Retinal pigment epithelial cell (primary cell): Measurements from ENCODE around the gene ERCC6L2.

Source experiments
- DNase-seq: peaks from one replicate; pipeline ENCODE4 v3.0.0-alpha.2; 2010; ENCODE audit warnings: low read depth
- H3K4me3 ChIP-seq: 2 replicates; pipeline ENCODE4 v1.5.1; 2011; ENCODE audit warnings: mild to moderate bottlenecking, low read length, control low read depth, moderate library complexity
- TF ChIP-seq, protein P1 (sequence below): conservative IDR thresholded peaks from 2 replicates; pipeline ENCODE4 v1.5.1; 2011; ENCODE audit warnings: low read depth, low read length, control low read depth, inconsistent platforms

ERCC6L2 gene

DNA sequence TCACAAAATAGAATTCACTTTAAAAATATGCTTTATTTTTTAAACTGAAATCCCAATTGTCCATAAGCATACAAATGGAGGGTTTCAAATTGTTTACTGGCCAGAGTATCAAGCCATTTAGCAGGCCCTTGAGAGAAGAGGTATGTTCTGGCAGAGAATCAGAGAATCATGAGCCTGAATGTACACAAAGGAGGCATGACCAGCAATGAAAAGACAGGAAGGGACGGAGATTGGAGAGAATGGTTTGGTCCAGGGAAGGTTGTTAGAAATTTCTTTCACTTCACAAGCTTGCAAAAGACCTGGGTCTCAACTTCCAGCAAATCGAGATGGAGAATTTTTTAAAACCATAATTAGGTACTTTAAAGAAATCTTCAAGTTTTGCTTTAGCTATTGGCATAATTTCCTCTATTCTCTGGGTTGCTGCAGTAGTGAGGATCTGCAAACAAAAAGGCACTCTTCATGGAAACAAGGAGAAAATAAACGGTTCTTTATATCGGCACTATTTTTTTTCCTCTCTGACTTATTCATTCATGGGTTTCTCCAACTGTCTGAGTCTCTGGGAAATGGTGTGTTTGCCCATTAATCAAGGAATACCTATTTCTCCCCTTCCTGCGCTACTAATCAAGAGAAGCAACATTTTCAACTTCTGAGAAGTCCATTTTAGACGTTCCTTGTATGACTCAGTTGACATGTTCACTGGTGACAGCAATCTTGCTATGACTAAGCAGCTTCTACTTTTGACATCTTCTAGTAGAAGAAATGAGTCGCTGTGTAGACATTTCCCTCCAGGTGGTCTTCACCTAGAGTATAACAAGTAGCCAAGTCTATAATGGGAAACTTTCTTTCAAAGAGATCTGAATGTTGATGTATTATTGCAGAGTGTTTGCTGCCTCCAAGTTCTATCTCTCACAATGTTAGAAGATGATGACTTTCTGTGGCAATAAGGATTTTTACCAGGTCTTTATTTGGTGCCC, 23.1 kb upstream of the ERCC6L2 start:
- DNase-seq: no peak
- no peak overlapping the region for H3K4me3 ChIP-seq
- TF ChIP-seq, protein P1, sequence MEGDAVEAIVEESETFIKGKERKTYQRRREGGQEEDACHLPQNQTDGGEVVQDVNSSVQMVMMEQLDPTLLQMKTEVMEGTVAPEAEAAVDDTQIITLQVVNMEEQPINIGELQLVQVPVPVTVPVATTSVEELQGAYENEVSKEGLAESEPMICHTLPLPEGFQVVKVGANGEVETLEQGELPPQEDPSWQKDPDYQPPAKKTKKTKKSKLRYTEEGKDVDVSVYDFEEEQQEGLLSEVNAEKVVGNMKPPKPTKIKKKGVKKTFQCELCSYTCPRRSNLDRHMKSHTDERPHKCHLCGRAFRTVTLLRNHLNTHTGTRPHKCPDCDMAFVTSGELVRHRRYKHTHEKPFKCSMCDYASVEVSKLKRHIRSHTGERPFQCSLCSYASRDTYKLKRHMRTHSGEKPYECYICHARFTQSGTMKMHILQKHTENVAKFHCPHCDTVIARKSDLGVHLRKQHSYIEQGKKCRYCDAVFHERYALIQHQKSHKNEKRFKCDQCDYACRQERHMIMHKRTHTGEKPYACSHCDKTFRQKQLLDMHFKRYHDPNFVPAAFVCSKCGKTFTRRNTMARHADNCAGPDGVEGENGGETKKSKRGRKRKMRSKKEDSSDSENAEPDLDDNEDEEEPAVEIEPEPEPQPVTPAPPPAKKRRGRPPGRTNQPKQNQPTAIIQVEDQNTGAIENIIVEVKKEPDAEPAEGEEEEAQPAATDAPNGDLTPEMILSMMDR: no peak

DNA sequence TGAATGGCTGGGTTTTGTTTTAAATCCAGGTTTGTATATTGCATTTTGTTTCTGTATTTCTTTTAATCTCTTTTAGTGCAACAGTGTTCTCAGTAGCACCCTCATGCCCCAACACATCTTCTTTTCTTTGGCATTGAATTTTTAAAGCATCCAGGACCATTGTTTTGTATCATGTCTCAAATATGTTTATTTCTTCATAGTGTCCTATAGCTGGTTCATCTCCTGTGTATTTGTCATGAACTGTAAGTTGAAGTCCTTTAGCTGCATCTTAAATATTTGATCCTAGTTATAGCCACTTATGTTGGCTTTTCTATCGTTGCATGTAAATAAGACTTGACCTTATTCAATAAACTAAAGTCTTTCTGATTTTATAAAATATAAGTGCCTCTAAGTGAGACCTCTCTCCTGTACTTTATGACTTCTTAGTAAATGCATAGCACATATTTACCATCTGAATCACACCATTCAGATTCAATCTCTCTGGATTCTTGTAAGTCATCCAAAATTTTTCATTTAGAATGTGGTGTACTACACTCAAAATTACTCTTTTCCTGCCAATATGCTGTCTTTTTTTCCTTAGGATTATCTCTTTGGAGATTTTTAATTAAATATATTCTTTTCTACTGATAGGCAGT, 21.0 kb upstream of the ERCC6L2 start:
- no peak overlapping the region for H3K4me3 ChIP-seq
- TF ChIP-seq, protein P1: no peak
- peak; percentile 59 for DNase-seq

DNA sequence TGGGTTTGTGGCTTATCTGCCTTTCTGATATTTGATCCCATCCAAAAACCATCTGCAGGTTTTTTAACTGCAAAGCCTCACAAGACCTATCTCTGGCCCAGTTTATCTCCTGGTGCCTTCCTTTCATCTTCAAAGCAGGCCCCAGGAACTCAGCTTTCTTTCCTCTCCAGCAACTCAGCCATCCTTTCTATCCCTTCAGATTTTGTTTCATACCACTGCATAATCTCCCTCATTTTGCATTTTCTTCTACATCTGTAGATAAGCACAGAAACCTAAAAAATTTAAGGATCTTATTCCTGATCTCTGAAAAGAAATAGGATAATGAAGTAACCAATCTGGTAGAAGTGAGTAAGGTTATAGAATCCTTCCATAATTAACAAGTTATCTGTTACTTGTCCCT, 19.5 kb upstream of the ERCC6L2 start:
- H3K4me3 ChIP-seq: no peak overlapping the region
- TF ChIP-seq, protein P1: no peak
- DNase-seq: no peak

DNA sequence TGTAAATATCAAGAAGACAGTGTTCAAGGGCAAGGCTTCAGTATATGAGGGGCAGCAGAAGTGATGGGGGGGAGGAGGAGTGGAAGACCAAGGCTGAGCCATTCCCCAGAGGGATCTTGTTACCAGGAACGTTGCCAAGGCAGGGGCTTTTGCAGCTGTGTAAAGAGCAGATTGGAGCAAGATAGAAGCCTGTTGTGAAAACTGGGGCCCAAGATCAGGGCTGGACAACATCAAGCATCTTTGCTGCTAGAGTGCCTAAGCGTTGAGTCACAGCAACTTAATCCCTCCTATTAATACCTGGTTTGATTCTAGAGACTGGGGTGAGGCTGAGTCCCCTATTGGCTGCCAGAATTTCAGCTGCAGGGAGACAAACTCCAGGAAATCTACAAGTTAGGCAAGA, 18.4 kb upstream of the ERCC6L2 start:
- peak; percentile 96 for DNase-seq
- H3K4me3 ChIP-seq: no peak overlapping the region
- TF ChIP-seq, protein P1: no peak

DNA sequence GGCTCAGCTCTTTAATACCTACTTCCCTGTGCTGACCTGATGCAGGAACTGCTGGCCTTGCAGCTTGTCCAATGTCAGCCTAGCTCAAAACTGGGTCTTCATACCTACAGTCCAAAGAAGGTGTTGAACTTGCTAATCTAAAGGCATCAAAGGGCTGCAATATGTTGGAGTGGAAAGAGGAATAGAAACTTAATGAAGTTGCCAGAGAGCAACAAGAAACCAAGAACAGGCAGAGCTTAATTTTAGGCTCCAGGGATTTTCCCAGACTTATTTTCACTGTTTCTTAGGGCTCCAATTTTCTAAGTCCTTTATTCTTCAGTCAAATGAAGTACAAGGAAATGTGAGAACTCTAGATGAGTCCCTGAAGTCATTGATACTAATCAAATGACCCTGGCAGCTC, 17.6 kb upstream of the ERCC6L2 start:
- H3K4me3 ChIP-seq: no peak overlapping the region
- DNase-seq: no peak
- TF ChIP-seq, protein P1: no peak

DNA sequence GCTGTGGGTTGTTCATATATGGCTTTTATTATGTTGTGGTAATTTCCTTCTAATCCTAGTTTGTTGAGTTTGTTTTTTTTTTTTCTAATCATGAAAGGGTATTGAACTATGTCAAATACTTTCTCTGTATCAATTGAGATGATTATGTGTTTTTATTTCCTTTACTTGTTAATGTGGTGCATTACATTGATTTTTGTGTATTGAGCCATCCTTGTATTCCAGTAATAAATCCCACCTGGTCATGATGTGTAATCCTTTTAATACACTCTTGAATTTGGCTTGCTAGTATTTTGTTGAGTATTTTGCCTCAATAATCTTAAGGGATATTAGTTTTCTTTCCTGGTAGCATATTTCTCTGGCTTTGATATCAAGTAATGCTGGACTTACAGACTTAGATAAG, 13.1 kb upstream of the ERCC6L2 start:
- TF ChIP-seq, protein P1: no peak

More for the DNA sequence above, 13.1 kb upstream of the ERCC6L2 start:
- no peak overlapping the region for H3K4me3 ChIP-seq
- no peak for DNase-seq
